Thoracic aorta (tissue), 2 donors: ENCODE measurements around the gene GUCD1. TPM values are rescaled to one million over a fixed set of nuclear protein-coding genes. Genes with fewer than 3 reads are reported as not detected.

Experiments used
- ATAC-seq: fragments of 150-250 bp; one replicate; pipeline ENCODE4 v1.8.0; 2017; ENCODE audit warnings: low read depth; ENCODE audit not compliant: insufficient number of reproducible peaks, low FRiP score
- DNase-seq: peaks from one replicate; pipeline ENCODE4 v3.0.0-alpha.2; 2020; ENCODE audit warnings: low spot score
- H3K27ac ChIP-seq, 2 donors: fragments of 200-600 bp; sonication (generic); 1 replicate in 1 of 2; 2 replicates in 1 of 2; pipeline ENCODE4 v1.5.1; 2016; ENCODE audit warnings: mild to moderate bottlenecking in 2 of 2, moderate library complexity in 2 of 2
- H3K27me3 ChIP-seq: fragments of 200-600 bp; sonication (generic); replicated peaks from 2 replicates; pipeline ENCODE4 v1.6.0; 2016; ENCODE audit warnings: mild to moderate bottlenecking; ENCODE audit not compliant: insufficient read depth
- H3K36me3 ChIP-seq: fragments of 200-600 bp; sonication (generic); one replicate; pipeline ENCODE4 v1.5.1; 2016
- H3K4me1 ChIP-seq, 2 donors: fragments of 200-600 bp; sonication (generic); 1 replicate in 1 of 2; 2 replicates in 1 of 2; pipeline versions ENCODE4 v1.5.1 to v1.6.0; 2016; ENCODE audit warnings: low read depth in 2 of 2, mild to moderate bottlenecking in 1 of 2; ENCODE audit not compliant: control insufficient read depth in 1 of 2
- H3K4me3 ChIP-seq: fragments of 200-600 bp; sonication (generic); 2 replicates; pipeline ENCODE4 v1.5.1; 2016; ENCODE audit warnings: mild to moderate bottlenecking
- H3K9me3 ChIP-seq: fragments of 200-600 bp; sonication (generic); 2 replicates; pipeline ENCODE4 v1.5.1; 2016
- CTCF ChIP-seq: fragments of 200-600 bp; sonication (generic); IDR thresholded peaks from one replicate; pipeline ENCODE4 v1.5.1; 2019; ENCODE audit warnings: antibody characterized with exemption
- total RNA-seq, 2 donors: library from RNA; depleted of rRNA; stranded (reverse); fragments of >200 nt; gene quantifications; one replicate each; pipeline versions ENCODE4 v1.1.0 to v1.2.3, GENCODE V29; 2016

Gene GUCD1
- total RNA-seq, 2 donors from 2014 or later: 81.9 to 83.4 TPM

DNA sequence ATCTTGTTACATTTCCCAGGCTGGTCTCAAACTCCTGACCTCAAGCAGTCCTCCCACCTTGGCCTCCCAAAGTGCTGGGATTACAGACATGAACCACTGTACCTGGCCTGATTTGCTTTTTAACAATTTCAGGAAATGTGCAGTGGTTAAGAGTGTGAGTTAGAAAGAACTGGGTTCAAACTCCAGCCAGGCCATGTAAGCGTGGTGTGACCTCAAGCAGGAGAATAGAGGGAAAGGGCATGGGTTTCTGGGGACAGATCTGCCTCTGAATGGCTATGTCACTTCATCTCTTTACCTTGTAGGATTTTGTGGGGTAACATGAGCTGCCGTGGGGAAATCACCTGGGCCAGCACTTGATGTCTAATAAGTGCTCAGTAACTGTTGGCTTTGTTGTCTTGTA is 10.1 kb upstream of the GUCD1 start:
- ATAC-seq: no peak
- no peaks in the 10 kb centered on the region for H3K27me3 ChIP-seq
- no peak overlapping the region for H3K27ac ChIP-seq
- no peak for TF ChIP-seq CTCF
- no peak for DNase-seq
- peaks cover 0 to 12% of the 10 kb centered on the region in 2 donors for H3K4me1 ChIP-seq
- no peak overlapping the region for H3K4me3 ChIP-seq
- no peaks in the 10 kb centered on the region for H3K9me3 ChIP-seq
- H3K36me3 ChIP-seq: peaks cover 19% of the 10 kb centered on the region

- H3K27ac ChIP-seq: no peak overlapping the region
- H3K36me3 ChIP-seq: peaks cover 13% of the 10 kb centered on the region
Measured at GRCh38 chr22:24564376-24565058, 9.6 kb upstream of the GUCD1 start.

GRCh38 chr22:24563246-24563645 is 8.3 kb upstream of the GUCD1 start:
- Histone ChIP-seq H3K4me3 (no peak overlapping the region), H3K36me3 (peaks cover 13% of the 10 kb centered on the region), H3K27me3 (no peaks in the 10 kb centered on the region), H3K27ac (no peak overlapping the region), H3K9me3 (no peaks in the 10 kb centered on the region), H3K4me1 (peaks cover 0 to 21% of the 10 kb centered on the region in 2 donors)
- ATAC-seq: no peak
- DNase-seq: no peak
- TF ChIP-seq CTCF: no peak

More at GRCh38 chr22:24564376-24565058, 9.6 kb upstream of the GUCD1 start:
- no peaks in the 10 kb centered on the region for H3K27me3 ChIP-seq
- no peak for TF ChIP-seq CTCF
- ATAC-seq (no peak), DNase-seq (no peak)
- no peak overlapping the region for H3K4me3 ChIP-seq
- H3K4me1 ChIP-seq: peaks cover 0 to 13% of the 10 kb centered on the region in 2 donors
- no peaks in the 10 kb centered on the region for H3K9me3 ChIP-seq

DNA sequence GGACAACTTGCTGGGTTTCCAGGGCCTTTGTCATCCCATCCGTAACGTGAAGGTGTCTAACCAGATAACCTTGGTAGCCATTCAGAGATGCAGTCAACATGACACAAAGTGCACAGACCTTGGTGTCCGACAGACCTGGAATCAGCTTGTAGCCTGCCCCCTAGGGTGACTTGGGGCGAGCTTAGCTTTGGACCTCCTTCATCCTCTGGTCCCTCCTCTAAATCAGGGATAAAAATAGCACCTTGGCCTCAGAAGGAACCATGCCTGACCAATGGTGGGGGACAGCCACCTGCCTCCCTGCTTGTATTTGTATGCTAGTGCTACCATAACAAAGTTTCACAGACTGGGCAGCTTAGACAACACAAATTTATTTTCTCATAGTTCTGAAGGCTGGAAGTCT is 4.5 kb upstream of the GUCD1 start:
- peaks cover 7 to 30% of the 10 kb centered on the region in 2 donors for H3K4me1 ChIP-seq

More for the DNA sequence above, 4.5 kb upstream of the GUCD1 start:
- Histone ChIP-seq H3K27ac (no peak overlapping the region), H3K27me3 (no peaks in the 10 kb centered on the region), H3K36me3 (peaks cover 15% of the 10 kb centered on the region), H3K9me3 (no peaks in the 10 kb centered on the region), H3K4me3 (no peak overlapping the region)
- no peak for TF ChIP-seq CTCF
- DNase-seq: no peak
- ATAC-seq: no peak
